Gastrocnemius medialis (tissue), 4 donors: ENCODE results near the gene WDFY4.

ENCODE experiments used
- CTCF ChIP-seq, 5 experiments: fragments of 450-650 bp in 3 of 5; fragments of 200-600 bp in 2 of 5; sonication (generic) in 2 of 5; IDR thresholded peaks in 4 of 5; conservative IDR thresholded peaks in 1 of 5; 1 replicate in 4 of 5; 2 replicates in 1 of 5; pipeline ENCODE4 v1.5.1; 2016 to 2019; ENCODE audit warnings: antibody characterized with exemption in 5 of 5, mild to moderate bottlenecking in 3 of 5, moderate library complexity in 3 of 5
- POLR2A ChIP-seq, 2 donors: fragments of 450-650 bp; IDR thresholded peaks; one replicate each; pipeline ENCODE4 v1.6.1; 2017; ENCODE audit warnings: antibody characterized with exemption in 2 of 2, mild to moderate bottlenecking in 2 of 2, moderate library complexity in 2 of 2

DNA sequence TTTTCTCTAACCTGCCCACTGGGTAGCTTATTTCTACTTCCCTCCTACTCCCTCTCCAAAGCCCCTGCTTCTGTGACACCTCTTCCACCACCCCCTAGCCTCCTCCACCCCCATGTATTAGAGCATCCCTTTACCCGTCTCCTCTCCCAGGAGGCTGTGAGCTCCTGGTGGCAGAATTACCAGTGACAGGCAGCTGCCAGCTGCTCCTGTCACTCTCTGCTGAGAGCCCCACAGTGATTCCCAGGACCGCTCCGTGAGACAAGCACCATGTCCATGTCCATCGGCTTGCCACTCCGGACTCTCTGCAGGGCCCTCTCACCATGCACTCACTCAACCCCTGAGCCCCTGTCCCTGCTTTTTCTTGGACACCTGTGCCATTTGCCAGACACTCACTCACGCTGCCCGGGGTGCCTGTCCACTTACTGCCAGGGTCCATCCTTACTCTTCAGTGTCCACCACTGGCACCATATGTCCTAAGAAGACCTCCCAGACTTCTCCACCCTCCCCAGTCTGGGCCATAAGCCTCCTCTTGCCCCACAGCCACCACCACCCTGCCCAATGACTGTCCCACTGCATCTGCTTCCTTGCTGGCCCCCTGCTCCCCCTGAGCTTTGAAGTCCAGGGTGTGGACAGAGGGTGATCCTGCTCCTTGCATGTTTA lies 9.8 kb downstream of the WDFY4 start:
- TF ChIP-seq CTCF (IDR thresholded peaks at IDR 0.05 in 4 of 5, conservative IDR thresholded peaks at IDR 0.05 in 1 of 5) (no peak), POLR2A (IDR thresholded peaks at IDR 0.05) (no peak)
